GM11168 (cell line): Measurements from ENCODE around the gene PPP1R1B.

ENCODE experiments used
- in situ Hi-C: fragments of 300-500 bp; cut with MboI; formaldehyde crosslinking; loops from one replicate; pipeline ENCODE4 v1.12.0; 2022; ENCODE audit warnings: low sequenced_read_pairs; ENCODE audit not compliant: unreplicated experiment

PPP1R1B gene

GRCh38 chr17:39664581-39665561, 38.1 kb downstream of the PPP1R1B start, which contains the start of gene TCAP:
TSS of gene TCAP (plus strand) at chr17:39665349. CDS start at chr17:39665360, 11 bp downstream.
- in situ Hi-C loops: no loop called here

- in situ Hi-C loops: no loop called here
These were observed 39.0 kb downstream of the PPP1R1B start for GRCh38 chr17:39665642-39666224.

GRCh38 chr17:39666231-39666600, 39.5 kb downstream of the PPP1R1B start:
- in situ Hi-C loops: no loop called here

- in situ Hi-C loops: no loop called here
These were observed 40.0 kb downstream of the PPP1R1B start for GRCh38 chr17:39666601-39667261.

GRCh38 chr17:39667262-39667944, 40.7 kb downstream of the PPP1R1B start:
- in situ Hi-C loops: no loop called here

GRCh38 chr17:39667945-39668924, 41.5 kb downstream of the PPP1R1B start, which contains the start of gene PNMT:
TSS of gene PNMT (plus strand) at chr17:39668453. CDS start at chr17:39668476, 23 bp downstream.
- in situ Hi-C loops: no loop called here

GRCh38 chr17:39669897-39670735, 43.4 kb downstream of the PPP1R1B start:
- in situ Hi-C loops: loop anchor here (5.0 kb wide), 1 partner anchor 48 kb away; no protein-coding TSS in a partner anchor

GRCh38 chr17:39670746-39671145, 44.0 kb downstream of the PPP1R1B start:
- in situ Hi-C loops: loop anchor here (5.0 kb wide), 1 partner anchor 48 kb away; no protein-coding TSS in a partner anchor

- in situ Hi-C loops: loop anchor here (5.0 kb wide), 1 partner anchor 50 kb away; no protein-coding TSS in a partner anchor
These were observed 45.1 kb downstream of the PPP1R1B start for GRCh38 chr17:39671651-39672521.

GRCh38 chr17:39672522-39673334, 46.0 kb downstream of the PPP1R1B start:
- in situ Hi-C loops: loop anchor here (5.0 kb wide), 1 partner anchor 50 kb away; no protein-coding TSS in a partner anchor

GRCh38 chr17:39673335-39674081, 46.8 kb downstream of the PPP1R1B start:
- in situ Hi-C loops: loop anchor here (5.0 kb wide), 1 partner anchor 51 kb away; no protein-coding TSS in a partner anchor

GRCh38 chr17:39674179-39674578, 47.4 kb downstream of the PPP1R1B start:
- in situ Hi-C loops: loop anchor here (5.0 kb wide), 1 partner anchor 52 kb away; no protein-coding TSS in a partner anchor

GRCh38 chr17:39674702-39675389, 48.1 kb downstream of the PPP1R1B start:
- in situ Hi-C loops: loop anchor here (5.0 kb wide), 1 partner anchor 53 kb away; no protein-coding TSS in a partner anchor

GRCh38 chr17:39675390-39676082, 48.8 kb downstream of the PPP1R1B start:
- in situ Hi-C loops: no loop called here
